Sigmoid colon (tissue), 7 donors: ENCODE data around the gene ZNF442. TPM values are rescaled to one million over a fixed set of nuclear protein-coding genes. Genes with fewer than 3 reads are reported as not detected.
"Not testable (repeated sequence)": the region's sequence is repeated elsewhere in the genome, so short reads cannot be mapped to it uniquely, and the experiment has no call there.

Experiments used
- DNase-seq: peaks from one replicate; pipeline ENCODE4 v3.0.0-alpha.2; 2019
- H3K27ac ChIP-seq, 4 donors: fragments of 200-600 bp; sonication (generic); one replicate each; pipeline ENCODE4 v1.5.1; 2016 to 2019; ENCODE audit warnings: mild to moderate bottlenecking in 1 of 4
- H3K27me3 ChIP-seq, 3 donors: fragments of 200-600 bp; sonication (generic); one replicate each; pipeline ENCODE4 v1.5.1; 2019; ENCODE audit warnings: mild to moderate bottlenecking in 1 of 3
- H3K36me3 ChIP-seq, 4 donors: fragments of 200-600 bp; sonication (generic); one replicate each; pipeline ENCODE4 v1.5.1; 2016 to 2019
- H3K4me1 ChIP-seq, 4 donors: fragments of 200-600 bp; sonication (generic); one replicate each; pipeline ENCODE4 v1.5.1; 2017 to 2019
- H3K4me3 ChIP-seq, 4 donors: fragments of 200-600 bp; sonication (generic); one replicate each; pipeline ENCODE4 v1.5.1; 2017 to 2019; ENCODE audit warnings: mild to moderate bottlenecking in 2 of 4, moderate library complexity in 1 of 4
- H3K9me3 ChIP-seq, 4 donors: fragments of 200-600 bp in 3 of 4; sonication (generic) in 3 of 4; one replicate each; pipeline versions ENCODE4 v1.5.1 to v1.6.1; 2013 to 2019
- EP300 ChIP-seq, 4 donors: sonication (generic); formaldehyde crosslinking; IDR thresholded peaks; one replicate each; pipeline ENCODE4 v1.6.1; 2017; ENCODE audit warnings: antibody characterized with exemption in 4 of 4
- POLR2A ChIP-seq, 2 donors: fragments of 450-650 bp; IDR thresholded peaks; one replicate each; pipeline ENCODE4 v1.6.1; 2016; ENCODE audit warnings: antibody characterized with exemption in 2 of 2, mild to moderate bottlenecking in 2 of 2, moderate library complexity in 2 of 2
- POLR2AphosphoS5 ChIP-seq, 4 donors: sonication (generic); formaldehyde crosslinking; IDR thresholded peaks; one replicate each; pipeline ENCODE4 v1.6.1; 2017; ENCODE audit warnings: antibody characterized with exemption in 4 of 4
- WGBS, 2 donors: extraction: QIAGEN DNeasy Blood & Tissue Kit; methylation state at CpG; one replicate each; pipeline ENCODE4 v1.1.7; 2013; 5-methylcytosine and 5-hydroxymethylcytosine counted together
- intact Hi-C: fragments of 100-400 bp; cut with DNase I; formaldehyde crosslinking; loops from one replicate; pipeline ENCODE4 v1.15.1; 2023
- polyA plus RNA-seq, 3 donors: library from polyadenylated mRNA; stranded (reverse); fragments of 200-250 nt; gene quantifications; one replicate each; pipeline ENCODE4 v1.2.3, GENCODE V29; 2013
- small RNA-seq, 3 donors: library from RNA; depleted of rRNA; stranded (forward); fragments of <200 nt; gene quantifications; one replicate each; pipeline ENCODE3, GENCODE V24; 2016
- total RNA-seq, 4 donors: library from RNA; depleted of rRNA; stranded (reverse); fragments of >200 nt; gene quantifications; one replicate each; pipeline ENCODE4 v1.1.0, GENCODE V29; 2016
- TF ChIP-seq, protein P1 (sequence below), 4 experiments: fragments of 450-650 bp in 3 of 4; fragments of 200-600 bp in 1 of 4; IDR thresholded peaks; one replicate each; pipeline ENCODE4 v1.5.1; 2016 to 2019; ENCODE audit warnings: antibody characterized with exemption in 4 of 4, mild to moderate bottlenecking in 3 of 4, moderate library complexity in 2 of 4
- donor health status: healthy with polysubstance abuse.
- donor health status: Bipolar disorder and iron deficiency.
- donor health status: healthy.

Gene ZNF442
- total and polyA plus RNA-seq, 7 donors, result under 0.01 to 3.2 (median 1.2) TPM

DNA sequence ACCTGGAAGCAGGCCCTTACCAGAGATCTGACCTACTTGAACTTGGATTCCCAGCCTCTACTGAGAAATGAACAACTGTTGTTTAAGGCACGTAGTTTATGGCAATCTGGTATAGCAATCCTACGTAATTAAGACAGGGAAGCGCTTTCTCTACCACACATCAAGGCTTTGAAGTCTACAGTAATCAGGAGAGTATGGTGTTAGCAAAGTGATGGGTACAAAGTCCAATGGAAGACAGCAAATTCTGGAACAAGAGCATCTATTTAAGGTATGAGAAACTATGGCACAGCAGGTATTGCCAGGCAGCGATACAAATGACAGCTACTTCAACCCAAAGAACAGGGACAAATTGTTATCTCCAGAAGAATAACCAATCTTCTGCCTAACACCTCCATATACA is 35.1 kb downstream of the ZNF442 start:
- H3K27me3 ChIP-seq, result no peaks in the 10 kb centered on the region
- intact Hi-C loops, result no loop called here
- H3K4me3 ChIP-seq, result no peak overlapping the region
- TF ChIP-seq EP300 (IDR thresholded peaks at IDR 0.05) (no peak), POLR2AphosphoS5 (IDR thresholded peaks at IDR 0.05) (no peak), POLR2A (IDR thresholded peaks at IDR 0.05) (no peak)
- TF ChIP-seq, protein P1, sequence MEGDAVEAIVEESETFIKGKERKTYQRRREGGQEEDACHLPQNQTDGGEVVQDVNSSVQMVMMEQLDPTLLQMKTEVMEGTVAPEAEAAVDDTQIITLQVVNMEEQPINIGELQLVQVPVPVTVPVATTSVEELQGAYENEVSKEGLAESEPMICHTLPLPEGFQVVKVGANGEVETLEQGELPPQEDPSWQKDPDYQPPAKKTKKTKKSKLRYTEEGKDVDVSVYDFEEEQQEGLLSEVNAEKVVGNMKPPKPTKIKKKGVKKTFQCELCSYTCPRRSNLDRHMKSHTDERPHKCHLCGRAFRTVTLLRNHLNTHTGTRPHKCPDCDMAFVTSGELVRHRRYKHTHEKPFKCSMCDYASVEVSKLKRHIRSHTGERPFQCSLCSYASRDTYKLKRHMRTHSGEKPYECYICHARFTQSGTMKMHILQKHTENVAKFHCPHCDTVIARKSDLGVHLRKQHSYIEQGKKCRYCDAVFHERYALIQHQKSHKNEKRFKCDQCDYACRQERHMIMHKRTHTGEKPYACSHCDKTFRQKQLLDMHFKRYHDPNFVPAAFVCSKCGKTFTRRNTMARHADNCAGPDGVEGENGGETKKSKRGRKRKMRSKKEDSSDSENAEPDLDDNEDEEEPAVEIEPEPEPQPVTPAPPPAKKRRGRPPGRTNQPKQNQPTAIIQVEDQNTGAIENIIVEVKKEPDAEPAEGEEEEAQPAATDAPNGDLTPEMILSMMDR (IDR thresholded peaks at IDR 0.05), result no peak
- H3K27ac ChIP-seq, result no peak overlapping the region
- peaks cover 0 to 12% (median 11%) of the 10 kb centered on the region in 4 donors for H3K4me1 ChIP-seq
- 26 to 79% methylated on average over 4 of the region's 4 CpGs for WGBS, 2 donors
- H3K9me3 ChIP-seq, result no peaks in the 10 kb centered on the region
- no peaks in the 10 kb centered on the region for H3K36me3 ChIP-seq
- DNase-seq, result no peak

DNA sequence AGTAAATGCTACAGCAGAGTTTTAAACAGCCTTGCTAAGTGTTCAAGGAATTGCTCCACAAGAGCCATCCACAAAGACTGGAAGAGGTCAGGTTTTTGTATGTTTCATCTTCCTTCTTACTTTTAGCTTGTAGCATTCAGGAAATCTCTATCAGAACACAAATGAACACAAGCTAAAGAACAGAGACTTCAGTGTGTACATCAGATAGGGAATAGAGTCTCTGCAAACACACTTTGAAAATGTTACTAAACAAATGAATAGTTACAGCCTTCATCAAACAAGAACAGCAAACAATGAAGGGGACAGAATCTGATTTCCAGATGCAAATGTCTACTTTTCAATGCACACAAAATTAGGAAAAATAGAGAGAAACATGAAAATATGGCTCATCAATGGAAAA is 39.8 kb downstream of the ZNF442 start:
- TF ChIP-seq, protein P1 (IDR thresholded peaks at IDR 0.05), result no peak
- TF ChIP-seq EP300 (IDR thresholded peaks at IDR 0.05) (no peak), POLR2AphosphoS5 (IDR thresholded peaks at IDR 0.05) (no peak), POLR2A (IDR thresholded peaks at IDR 0.05) (no peak)
- Histone ChIP-seq H3K9me3 (no peaks in the 10 kb centered on the region), H3K4me1 (no peaks in the 10 kb centered on the region), H3K27ac (no peak overlapping the region), H3K36me3 (peaks cover 2 to 19% (median 13%) of the 10 kb centered on the region in 4 donors), H3K27me3 (no peaks in the 10 kb centered on the region), H3K4me3 (no peak overlapping the region)
- intact Hi-C loops, result no loop called here
- DNase-seq, result no peak

- no peak for DNase-seq
- 97% methylated on average over 13 of the region's 13 CpGs for WGBS, 2 donors
- peaks cover 0 to 12% (median 0%) of the 10 kb centered on the region in 4 donors for H3K9me3 ChIP-seq
These were observed 46.6 kb downstream of the ZNF442 start for GRCh38 chr19:12318782-12319413.

GRCh38 chr19:12314553-12314952 is 50.9 kb downstream of the ZNF442 start:
- WGBS, 2 donors, result 35 to 67% methylated on average over 7 of the region's 7 CpGs
- intact Hi-C loops, result no loop called here
- Histone ChIP-seq H3K4me1 (no peaks in the 10 kb centered on the region), H3K27me3 (no peaks in the 10 kb centered on the region), H3K9me3 (peaks cover 0 to 12% (median 0%) of the 10 kb centered on the region in 4 donors), H3K4me3 (no peak overlapping the region), H3K27ac (no peak overlapping the region), H3K36me3 (peaks cover 4 to 17% (median 12%) of the 10 kb centered on the region in 4 donors)
- TF ChIP-seq EP300 (IDR thresholded peaks at IDR 0.05) (no peak), POLR2A (IDR thresholded peaks at IDR 0.05) (no peak), POLR2AphosphoS5 (IDR thresholded peaks at IDR 0.05) (no peak)
- TF ChIP-seq, protein P1 (IDR thresholded peaks at IDR 0.05), result no peak
- no peak for DNase-seq

More at GRCh38 chr19:12318782-12319413, 46.6 kb downstream of the ZNF442 start:
- no peak overlapping the region for H3K4me3 ChIP-seq
- intact Hi-C loops, result no loop called here
- peaks cover 6 to 48% (median 30%) of the 10 kb centered on the region in 4 donors for H3K36me3 ChIP-seq
- no peaks in the 10 kb centered on the region for H3K4me1 ChIP-seq
- no peaks in the 10 kb centered on the region for H3K27me3 ChIP-seq
- no peak overlapping the region for H3K27ac ChIP-seq
- TF ChIP-seq, protein P1 (IDR thresholded peaks at IDR 0.05), result no peak
- TF ChIP-seq POLR2AphosphoS5 (IDR thresholded peaks at IDR 0.05) (no peak), POLR2A (IDR thresholded peaks at IDR 0.05) (no peak), EP300 (IDR thresholded peaks at IDR 0.05) (no peak)

DNA sequence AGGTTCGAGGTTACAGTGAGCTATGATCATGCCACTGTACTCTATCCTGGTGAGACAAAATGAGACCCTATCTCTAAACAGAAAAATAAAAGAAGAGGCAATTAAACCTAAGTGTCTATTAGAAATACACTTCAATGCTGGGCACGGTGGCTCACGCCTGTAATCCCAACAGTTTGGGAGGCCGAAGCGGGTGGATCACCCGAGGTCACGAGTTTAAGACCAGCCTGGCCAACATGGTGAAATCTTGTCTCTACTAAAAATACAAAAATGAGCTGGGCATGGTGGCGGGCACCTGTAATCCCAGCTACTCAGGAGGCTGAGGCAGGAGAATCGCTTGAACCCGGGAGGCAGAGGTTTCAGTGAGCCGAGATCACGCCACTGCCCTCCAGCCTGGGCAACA is 56.6 kb downstream of the ZNF442 start:
- H3K27ac ChIP-seq, DNase-seq, H3K36me3 ChIP-seq, H3K27me3 ChIP-seq, H3K9me3 ChIP-seq, H3K4me3 ChIP-seq, intact Hi-C loops, H3K4me1 ChIP-seq: not testable (repeated sequence)
- WGBS, 2 donors, result 96% methylated on average over 12 of the region's 12 CpGs

Small RNA genes lying within 50 kb of the gene (small RNA-seq; reads per million reads assigned to genes)
- gene RPS29P23, result 0 reads per million in 3 donors

Other genes starting within 250 kb of the ZNF442 start
- 1 to 10 TPM; 2.2 to 8.0 (median 2.6) TPM for gene ZNF20, start 225.3 kb downstream of the ZNF442 start, total RNA-seq
- 1 to 10 TPM; 3.2 to 9.9 (median 9.6) TPM for gene ZNF20, start 225.3 kb downstream of the ZNF442 start, polyA plus RNA-seq
- 1 to 10 TPM; 5.0 to 8.0 (median 6.9) TPM for gene ZNF625, start 208.9 kb downstream of the ZNF442 start, total RNA-seq
- gene ZNF625, start 208.9 kb downstream of the ZNF442 start, polyA plus RNA-seq, result 1 to 10 TPM in 2 of 3 donors, not detected in 1; 1.7 to 1.8 TPM
- gene ZNF136, start 202.6 kb downstream of the ZNF442 start, total RNA-seq, result 10 to 100 TPM in 2 of 4 donors, 1 to 10 TPM in 2; 9.2 to 15.5 (median 10.1) TPM
- 1 to 10 TPM; 1.6 to 4.7 (median 3.6) TPM for gene ZNF136, start 202.6 kb downstream of the ZNF442 start, polyA plus RNA-seq
- gene ZNF44, start 70.8 kb downstream of the ZNF442 start, total RNA-seq, result 10 to 100 TPM in 2 of 4 donors, 1 to 10 TPM in 2; 6.4 to 16.3 (median 11.2) TPM
- 10 to 100 TPM in 1 of 3 donors, 1 to 10 TPM in 2; 7.2 to 12.3 (median 7.9) TPM for gene ZNF44, start 70.8 kb downstream of the ZNF442 start, polyA plus RNA-seq
- 1 to 10 TPM; 2.5 to 6.6 (median 4.3) TPM for gene ZNF563, start 32.0 kb downstream of the ZNF442 start, total RNA-seq
- 1 to 10 TPM; 1.8 to 2.5 (median 2.1) TPM for gene ZNF563, start 32.0 kb downstream of the ZNF442 start, polyA plus RNA-seq
- 1 to 10 TPM; 4.6 to 7.4 (median 5.8) TPM for gene ZNF799, start 35.6 kb upstream of the ZNF442 start, total RNA-seq
- 1 to 10 TPM; 3.0 to 3.9 (median 3.4) TPM for gene ZNF799, start 35.6 kb upstream of the ZNF442 start, polyA plus RNA-seq
- gene ZNF443, start 75.3 kb upstream of the ZNF442 start, total RNA-seq, result 1 to 10 TPM; 3.2 to 5.6 (median 3.6) TPM
- gene ZNF443, start 75.3 kb upstream of the ZNF442 start, polyA plus RNA-seq, result 1 to 10 TPM; 2.3 to 2.4 (median 2.3) TPM
- 1 to 10 TPM; 2.4 to 8.3 (median 3.5) TPM for gene ZNF709, start 119.1 kb upstream of the ZNF442 start, total RNA-seq
- 1 to 10 TPM in 1 of 3 donors, under 1 TPM in 2; 0.46 to 1.2 (median 0.60) TPM for gene ZNF709, start 119.1 kb upstream of the ZNF442 start, polyA plus RNA-seq
- 10 to 100 TPM; 11.7 to 17.8 (median 16.4) TPM for gene ZNF564, start 185.8 kb upstream of the ZNF442 start, total RNA-seq
- gene ZNF564, start 185.8 kb upstream of the ZNF442 start, polyA plus RNA-seq, result 1 to 10 TPM; 7.4 to 9.0 (median 7.8) TPM
- 1 to 10 TPM; 4.3 to 7.8 (median 5.5) TPM for gene ZNF490, start 245.1 kb upstream of the ZNF442 start, total RNA-seq
- 1 to 10 TPM in 2 of 3 donors, not detected in 1; 1.6 to 2.2 TPM for gene ZNF490, start 245.1 kb upstream of the ZNF442 start, polyA plus RNA-seq
- gene ZNF791, start 245.2 kb upstream of the ZNF442 start, total RNA-seq, result 10 to 100 TPM; 16.6 to 27.6 (median 22.3) TPM
- 1 to 10 TPM; 4.2 to 9.4 (median 5.3) TPM for gene ZNF791, start 245.2 kb upstream of the ZNF442 start, polyA plus RNA-seq